ENCODE results near the gene TAX1BP1. TPM values are rescaled to one million over a fixed set of nuclear protein-coding genes. Genes with fewer than 3 reads are reported as not detected.

The TAX1BP1 gene
- total and polyA plus RNA-seq, 4 donors: 35.7 to 57.1 (median 52.9) TPM

GRCh38 chr7:27730112-27730511, 9.8 kb upstream of the TAX1BP1 start:
- no peak overlapping the region for H3K9ac ChIP-seq (ENCODE audit: low read depth in 1 of 2, low read length in 2 of 2)
- no peaks in the 10 kb centered on the region for H3K27me3 ChIP-seq (ENCODE audit: control insufficient read depth in 4 of 4, insufficient read depth in 4 of 4, low read length in 3 of 4)
- no peaks in the 10 kb centered on the region for H3K9me3 ChIP-seq (ENCODE audit: control insufficient read depth in 4 of 4, low read length in 3 of 4)
- no peak for TF ChIP-seq JUND (IDR thresholded peaks at IDR 0.05)
- TF ChIP-seq HNF4G (IDR thresholded peaks at IDR 0.05): no peak
- no peak for TF ChIP-seq ZBTB33 (IDR thresholded peaks at IDR 0.05)
- no peak for TF ChIP-seq TAF1 (conservative IDR thresholded peaks at IDR 0.05)
- TF ChIP-seq, protein P1, sequence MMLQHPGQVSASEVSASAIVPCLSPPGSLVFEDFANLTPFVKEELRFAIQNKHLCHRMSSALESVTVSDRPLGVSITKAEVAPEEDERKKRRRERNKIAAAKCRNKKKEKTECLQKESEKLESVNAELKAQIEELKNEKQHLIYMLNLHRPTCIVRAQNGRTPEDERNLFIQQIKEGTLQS (IDR thresholded peaks at IDR 0.05): no peak
- TF ChIP-seq NR2F2 (IDR thresholded peaks at IDR 0.05): no peak
- TF ChIP-seq SP1 (IDR thresholded peaks at IDR 0.05): no peak
- no peak for TF ChIP-seq FOXA2 (IDR thresholded peaks at IDR 0.05)
- no peak for TF ChIP-seq RAD21 (IDR thresholded peaks at IDR 0.05)
- no peak for TF ChIP-seq RXRA (IDR thresholded peaks at IDR 0.05)
- TF ChIP-seq YY1 (IDR thresholded peaks at IDR 0.05): no peak
- TF ChIP-seq, protein P2, sequence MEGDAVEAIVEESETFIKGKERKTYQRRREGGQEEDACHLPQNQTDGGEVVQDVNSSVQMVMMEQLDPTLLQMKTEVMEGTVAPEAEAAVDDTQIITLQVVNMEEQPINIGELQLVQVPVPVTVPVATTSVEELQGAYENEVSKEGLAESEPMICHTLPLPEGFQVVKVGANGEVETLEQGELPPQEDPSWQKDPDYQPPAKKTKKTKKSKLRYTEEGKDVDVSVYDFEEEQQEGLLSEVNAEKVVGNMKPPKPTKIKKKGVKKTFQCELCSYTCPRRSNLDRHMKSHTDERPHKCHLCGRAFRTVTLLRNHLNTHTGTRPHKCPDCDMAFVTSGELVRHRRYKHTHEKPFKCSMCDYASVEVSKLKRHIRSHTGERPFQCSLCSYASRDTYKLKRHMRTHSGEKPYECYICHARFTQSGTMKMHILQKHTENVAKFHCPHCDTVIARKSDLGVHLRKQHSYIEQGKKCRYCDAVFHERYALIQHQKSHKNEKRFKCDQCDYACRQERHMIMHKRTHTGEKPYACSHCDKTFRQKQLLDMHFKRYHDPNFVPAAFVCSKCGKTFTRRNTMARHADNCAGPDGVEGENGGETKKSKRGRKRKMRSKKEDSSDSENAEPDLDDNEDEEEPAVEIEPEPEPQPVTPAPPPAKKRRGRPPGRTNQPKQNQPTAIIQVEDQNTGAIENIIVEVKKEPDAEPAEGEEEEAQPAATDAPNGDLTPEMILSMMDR (IDR thresholded peaks at IDR 0.05; ENCODE audit: low read depth, low read length, missing input control): no peak
- no peak for TF ChIP-seq HNF4A (conservative IDR thresholded peaks at IDR 0.05)
- no peak for TF ChIP-seq MAX (IDR thresholded peaks at IDR 0.05)
- TF ChIP-seq EGR1 (IDR thresholded peaks at IDR 0.05; ENCODE audit: low read depth in 2 of 2): no peak
- no peak for TF ChIP-seq FOXA1 (IDR thresholded peaks at IDR 0.05)
- peaks cover 0 to 11% (median 7%) of the 10 kb centered on the region in 4 donors for H3K4me1 ChIP-seq (ENCODE audit: control insufficient read depth in 4 of 4, insufficient read depth in 4 of 4, low read length in 3 of 4)
- no peak for DNase-seq (ENCODE audit: low spot score)
- WGBS: 71% methylated on average over 6 of the region's 6 CpGs
- no peak overlapping the region for H3K4me3 ChIP-seq (ENCODE audit: low read depth in 1 of 3, low read length in 3 of 3)
- no peaks in the 10 kb centered on the region for H3K36me3 ChIP-seq (ENCODE audit: control insufficient read depth in 4 of 4, insufficient read depth in 3 of 4, low read depth in 1 of 4, low read length in 3 of 4)
- H3K27ac ChIP-seq (ENCODE audit: low read depth in 1 of 2, low read length in 2 of 2): no peak overlapping the region

DNA sequence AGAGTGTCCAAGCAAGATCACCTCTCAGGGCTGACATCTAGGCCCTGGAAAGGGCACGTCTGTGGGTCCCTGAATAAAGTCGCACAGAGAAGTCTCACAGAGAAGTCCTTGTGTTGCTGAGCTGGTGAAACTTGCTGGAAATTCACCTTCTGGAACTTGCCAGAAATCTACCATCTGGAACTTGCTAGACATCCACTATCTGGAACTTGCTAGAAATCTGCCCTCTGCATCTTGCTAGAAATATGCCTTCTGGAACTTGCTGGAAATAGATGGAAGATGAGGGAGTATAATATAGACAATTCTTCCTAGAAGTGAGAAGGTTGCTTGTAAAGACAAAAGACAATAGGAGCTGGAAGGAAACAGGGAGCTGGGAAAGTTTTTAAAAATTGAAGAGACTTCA, 5.4 kb upstream of the TAX1BP1 start:
- no peak for DNase-seq (ENCODE audit: low spot score)
- H3K4me3 ChIP-seq (ENCODE audit: low read depth in 1 of 3, low read length in 3 of 3): no peak overlapping the region
- peak overlapping the region in 1 of 2 donors; percentile 32 for H3K27ac ChIP-seq (ENCODE audit: low read depth in 1 of 2, low read length in 2 of 2)
- H3K4me1 ChIP-seq (ENCODE audit: control insufficient read depth in 4 of 4, insufficient read depth in 4 of 4, low read length in 3 of 4): peaks cover 0 to 30% (median 18%) of the 10 kb centered on the region in 4 donors
- H3K27me3 ChIP-seq (ENCODE audit: control insufficient read depth in 4 of 4, insufficient read depth in 4 of 4, low read length in 3 of 4): no peaks in the 10 kb centered on the region
- no peak overlapping the region for H3K9ac ChIP-seq (ENCODE audit: low read depth in 1 of 2, low read length in 2 of 2)
- 90% methylated on average over 2 of the region's 2 CpGs for WGBS
- no peaks in the 10 kb centered on the region for H3K9me3 ChIP-seq (ENCODE audit: control insufficient read depth in 4 of 4, low read length in 3 of 4)
- no peaks in the 10 kb centered on the region for H3K36me3 ChIP-seq (ENCODE audit: control insufficient read depth in 4 of 4, insufficient read depth in 3 of 4, low read depth in 1 of 4, low read length in 3 of 4)
- TF ChIP-seq HNF4A (conservative IDR thresholded peaks at IDR 0.05): no peak
- TF ChIP-seq, protein P2 (IDR thresholded peaks at IDR 0.05; ENCODE audit: low read depth, low read length, missing input control): no peak
- TF ChIP-seq RAD21 (IDR thresholded peaks at IDR 0.05): no peak
- TF ChIP-seq FOXA1 (IDR thresholded peaks at IDR 0.05): no peak
- TF ChIP-seq, protein P1 (IDR thresholded peaks at IDR 0.05): no peak
- no peak for TF ChIP-seq JUND (IDR thresholded peaks at IDR 0.05)
- no peak for TF ChIP-seq YY1 (IDR thresholded peaks at IDR 0.05)
- TF ChIP-seq REST (IDR thresholded peaks at IDR 0.05): no peak
- TF ChIP-seq MAX (IDR thresholded peaks at IDR 0.05): no peak
- TF ChIP-seq TAF1 (conservative IDR thresholded peaks at IDR 0.05): no peak
- no peak for TF ChIP-seq RXRA (IDR thresholded peaks at IDR 0.05)
- no peak for TF ChIP-seq EGR1 (IDR thresholded peaks at IDR 0.05; ENCODE audit: low read depth in 2 of 2)
- no peak for TF ChIP-seq FOXA2 (IDR thresholded peaks at IDR 0.05)
- no peak for TF ChIP-seq SP1 (IDR thresholded peaks at IDR 0.05)
- TF ChIP-seq ZBTB33 (IDR thresholded peaks at IDR 0.05): no peak
- TF ChIP-seq HNF4G (IDR thresholded peaks at IDR 0.05): no peak

Data from liver (tissue), 9 donors.